Glomerular visceral epithelial cell (primary cell): ENCODE measurements around the gene COPB2.

Experiments
- DNase-seq: peaks from one replicate; pipeline ENCODE4 v3.0.0-alpha.2; 2016; ENCODE audit errors: extremely low spot score

Gene COPB2

GRCh38 chr3:139327861-139328260 lies 61.6 kb downstream of the COPB2 start:
- no peak for DNase-seq

- no peak for DNase-seq
These were observed 62.2 kb downstream of the COPB2 start for GRCh38 chr3:139327231-139327630.

- DNase-seq, result no peak
These were observed 62.7 kb downstream of the COPB2 start for GRCh38 chr3:139326707-139327106.

- no peak for DNase-seq
These were observed 63.3 kb downstream of the COPB2 start for GRCh38 chr3:139326131-139326530.

- no peak for DNase-seq
These were observed 63.9 kb downstream of the COPB2 start for GRCh38 chr3:139325551-139325950.

GRCh38 chr3:139324456-139324855 lies 65.0 kb downstream of the COPB2 start:
- DNase-seq, result no peak

- no peak for DNase-seq
These were observed 66.3 kb downstream of the COPB2 start for GRCh38 chr3:139323146-139323545.

- no peak for DNase-seq
These were observed 67.1 kb downstream of the COPB2 start for GRCh38 chr3:139322346-139322745.

- DNase-seq, result no peak
These were observed 68.7 kb downstream of the COPB2 start for GRCh38 chr3:139320551-139321309.

GRCh38 chr3:139319428-139320402 lies 69.7 kb downstream of the COPB2 start:
- DNase-seq, result no peak

- DNase-seq, result no peak
These were observed 70.6 kb downstream of the COPB2 start for GRCh38 chr3:139318826-139319225.

GRCh38 chr3:139318431-139318816 lies 71.0 kb downstream of the COPB2 start:
- peak; percentile 46 for DNase-seq

GRCh38 chr3:139317660-139318430 lies 71.6 kb downstream of the COPB2 start:
- peak; percentile 35 for DNase-seq

- DNase-seq, result no peak
These were observed 72.2 kb downstream of the COPB2 start for GRCh38 chr3:139317215-139317614.

- DNase-seq, result no peak
These were observed 75.5 kb downstream of the COPB2 start for GRCh38 chr3:139313921-139314320.

- no peak for DNase-seq
These were observed 76.5 kb downstream of the COPB2 start for GRCh38 chr3:139312959-139313358.

GRCh38 chr3:139312416-139312815 lies 77.0 kb downstream of the COPB2 start:
- DNase-seq, result no peak

GRCh38 chr3:139311557-139311956 lies 77.9 kb downstream of the COPB2 start:
- DNase-seq, result no peak

GRCh38 chr3:139310474-139310933 lies 78.9 kb downstream of the COPB2 start:
- DNase-seq, result peak; percentile 80

- DNase-seq, result peak; percentile 68
These were observed 79.6 kb downstream of the COPB2 start for GRCh38 chr3:139309880-139310279.

- peak; percentile 72 for DNase-seq
These were observed 80.3 kb downstream of the COPB2 start for GRCh38 chr3:139309061-139309591.

- peak; percentile 82 for DNase-seq
These were observed 80.9 kb downstream of the COPB2 start for GRCh38 chr3:139308560-139308959.
